ENCODE measurements around the gene CDH4.

CDH4 gene

GRCh38 chr20:61413752-61414151 lies 161.7 kb downstream of the CDH4 start:
- no peak for DNase-seq (ENCODE audit: low read depth)
- H3K4me3 ChIP-seq (ENCODE audit: low read depth, low read length) = no peak overlapping the region
- no peak for TF ChIP-seq CTCF (IDR thresholded peaks at IDR 0.05; ENCODE audit: control insufficient read depth, extremely low read depth, insufficient read depth)

- no peak overlapping the region for H3K4me3 ChIP-seq (ENCODE audit: low read depth, low read length)
- no peak for TF ChIP-seq CTCF (IDR thresholded peaks at IDR 0.05; ENCODE audit: control insufficient read depth, extremely low read depth, insufficient read depth)
- DNase-seq (ENCODE audit: low read depth) = no peak
These were observed 162.5 kb downstream of the CDH4 start for GRCh38 chr20:61414455-61414991.

GRCh38 chr20:61416546-61416945 lies 164.5 kb downstream of the CDH4 start:
- no peak for DNase-seq (ENCODE audit: low read depth)
- no peak for TF ChIP-seq CTCF (IDR thresholded peaks at IDR 0.05; ENCODE audit: control insufficient read depth, extremely low read depth, insufficient read depth)
- no peak overlapping the region for H3K4me3 ChIP-seq (ENCODE audit: low read depth, low read length)

GRCh38 chr20:61417221-61417941 lies 165.3 kb downstream of the CDH4 start:
- no peak overlapping the region for H3K4me3 ChIP-seq (ENCODE audit: low read depth, low read length)
- TF ChIP-seq CTCF (IDR thresholded peaks at IDR 0.05; ENCODE audit: control insufficient read depth, extremely low read depth, insufficient read depth) = no peak
- no peak for DNase-seq (ENCODE audit: low read depth)

GRCh38 chr20:61419010-61419409 lies 166.9 kb downstream of the CDH4 start:
- no peak overlapping the region for H3K4me3 ChIP-seq (ENCODE audit: low read depth, low read length)
- TF ChIP-seq CTCF (IDR thresholded peaks at IDR 0.05; ENCODE audit: control insufficient read depth, extremely low read depth, insufficient read depth) = no peak
- DNase-seq (ENCODE audit: low read depth) = no peak

GRCh38 chr20:61419501-61419900 lies 167.4 kb downstream of the CDH4 start:
- no peak for TF ChIP-seq CTCF (IDR thresholded peaks at IDR 0.05; ENCODE audit: control insufficient read depth, extremely low read depth, insufficient read depth)
- no peak overlapping the region for H3K4me3 ChIP-seq (ENCODE audit: low read depth, low read length)
- DNase-seq (ENCODE audit: low read depth) = no peak

- DNase-seq (ENCODE audit: low read depth) = no peak
- no peak overlapping the region for H3K4me3 ChIP-seq (ENCODE audit: low read depth, low read length)
- TF ChIP-seq CTCF (IDR thresholded peaks at IDR 0.05; ENCODE audit: control insufficient read depth, extremely low read depth, insufficient read depth) = no peak
These were observed 168.0 kb downstream of the CDH4 start for GRCh38 chr20:61420056-61420455.

Data from LNCaP clone FGC (cell line).